HepG2 (cell line): ENCODE measurements around the gene ZNF23.

Experiments used
- CCDC6 ChIP-seq: sonication (generic); formaldehyde crosslinking; IDR thresholded peaks from 2 replicates; pipeline ENCODE4 v1.8.1; 2022; ENCODE audit warnings: mild to moderate bottlenecking, missing genetic modification reagents, moderate library complexity
- CREB3 ChIP-seq: sonication (generic); formaldehyde crosslinking; IDR thresholded peaks from 2 replicates; pipeline ENCODE4 v1.5.0; 2020; ENCODE audit warnings: missing genetic modification reagents
- CTCF ChIP-seq: sonication (generic); formaldehyde crosslinking; IDR thresholded peaks from 2 replicates; pipeline ENCODE4 v1.5.0; 2020; ENCODE audit warnings: mild to moderate bottlenecking, missing genetic modification reagents, moderate library complexity
- JUND ChIP-seq: sonication (generic); formaldehyde crosslinking; IDR thresholded peaks from 2 replicates; pipeline ENCODE4 v1.8.0; 2022; ENCODE audit warnings: mild to moderate bottlenecking, missing genetic modification reagents
- MAX ChIP-seq: IDR thresholded peaks from 2 replicates; pipeline ENCODE4 v1.6.1; 2012; ENCODE audit warnings: inconsistent platforms
- PITX1 ChIP-seq: sonication (generic); formaldehyde crosslinking; IDR thresholded peaks from 2 replicates; pipeline ENCODE4 v1.5.1; 2020; ENCODE audit warnings: mild to moderate bottlenecking, missing genetic modification reagents
- POLR2A ChIP-seq, 2 experiments: IDR thresholded peaks; 2 replicates each; pipeline ENCODE4 v1.6.1; 2011; ENCODE audit warnings: low read depth in 2 of 2, low read length in 2 of 2, mild to moderate bottlenecking in 1 of 2, moderate library complexity in 1 of 2; ENCODE audit not compliant: insufficient read depth in 1 of 2
- SNAPC4 ChIP-seq: sonication (generic); formaldehyde crosslinking; IDR thresholded peaks from 2 replicates; pipeline ENCODE4 v1.4.0; 2020; ENCODE audit warnings: mild to moderate bottlenecking, missing genetic modification reagents
- ZNF639 ChIP-seq: conservative IDR thresholded peaks from 2 replicates; pipeline ENCODE4 v1.6.1; 2018; ENCODE audit warnings: missing genetic modification reagents
- ZZZ3 ChIP-seq: sonication (generic); formaldehyde crosslinking; IDR thresholded peaks from 2 replicates; pipeline ENCODE4 v1.4.0; 2020; ENCODE audit warnings: missing genetic modification reagents, mild to moderate bottlenecking, borderline replicate concordance
- TF ChIP-seq, protein P1 (sequence below): sonication (generic); formaldehyde crosslinking; IDR thresholded peaks from 2 replicates; pipeline ENCODE4 v1.4.0; 2020; ENCODE audit warnings: missing genetic modification reagents, mild to moderate bottlenecking, borderline replicate concordance
- TF ChIP-seq, protein P2 (sequence below): sonication (generic); formaldehyde crosslinking; IDR thresholded peaks from 2 replicates; pipeline ENCODE4 v1.4.0; 2020; ENCODE audit warnings: missing genetic modification reagents
- TF ChIP-seq, protein P3 (sequence below), 2 experiments: sonication (generic) in 1 of 2; formaldehyde crosslinking in 1 of 2; IDR thresholded peaks; 2 replicates each; pipeline versions ENCODE4 v1.5.1 to v1.6.1; 2011 to 2020; ENCODE audit warnings: borderline replicate concordance in 1 of 2, low read depth in 1 of 2, low read length in 1 of 2, mild to moderate bottlenecking in 1 of 2, missing genetic modification reagents in 1 of 2, moderate library complexity in 1 of 2

- TF ChIP-seq CCDC6 (CRISPR knock-in tag) (no peak), POLR2A (IDR thresholded peaks at IDR 0.05; ENCODE audit: insufficient read depth in 1 of 2, low read depth in 2 of 2, low read length in 2 of 2) (no peak), CTCF (CRISPR knock-in tag) (no peak), JUND (no peak), CREB3 (no peak), MAX (no peak), ZZZ3 (CRISPR knock-in tag) (no peak), PITX1 (CRISPR knock-in tag) (no peak), ZNF639 (CRISPR knock-in tag) (no peak), SNAPC4 (CRISPR knock-in tag) (no peak)
- TF ChIP-seq, protein P1, sequence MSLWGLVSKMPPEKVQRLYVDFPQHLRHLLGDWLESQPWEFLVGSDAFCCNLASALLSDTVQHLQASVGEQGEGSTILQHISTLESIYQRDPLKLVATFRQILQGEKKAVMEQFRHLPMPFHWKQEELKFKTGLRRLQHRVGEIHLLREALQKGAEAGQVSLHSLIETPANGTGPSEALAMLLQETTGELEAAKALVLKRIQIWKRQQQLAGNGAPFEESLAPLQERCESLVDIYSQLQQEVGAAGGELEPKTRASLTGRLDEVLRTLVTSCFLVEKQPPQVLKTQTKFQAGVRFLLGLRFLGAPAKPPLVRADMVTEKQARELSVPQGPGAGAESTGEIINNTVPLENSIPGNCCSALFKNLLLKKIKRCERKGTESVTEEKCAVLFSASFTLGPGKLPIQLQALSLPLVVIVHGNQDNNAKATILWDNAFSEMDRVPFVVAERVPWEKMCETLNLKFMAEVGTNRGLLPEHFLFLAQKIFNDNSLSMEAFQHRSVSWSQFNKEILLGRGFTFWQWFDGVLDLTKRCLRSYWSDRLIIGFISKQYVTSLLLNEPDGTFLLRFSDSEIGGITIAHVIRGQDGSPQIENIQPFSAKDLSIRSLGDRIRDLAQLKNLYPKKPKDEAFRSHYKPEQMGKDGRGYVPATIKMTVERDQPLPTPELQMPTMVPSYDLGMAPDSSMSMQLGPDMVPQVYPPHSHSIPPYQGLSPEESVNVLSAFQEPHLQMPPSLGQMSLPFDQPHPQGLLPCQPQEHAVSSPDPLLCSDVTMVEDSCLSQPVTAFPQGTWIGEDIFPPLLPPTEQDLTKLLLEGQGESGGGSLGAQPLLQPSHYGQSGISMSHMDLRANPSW: no peak
- TF ChIP-seq, protein P2, sequence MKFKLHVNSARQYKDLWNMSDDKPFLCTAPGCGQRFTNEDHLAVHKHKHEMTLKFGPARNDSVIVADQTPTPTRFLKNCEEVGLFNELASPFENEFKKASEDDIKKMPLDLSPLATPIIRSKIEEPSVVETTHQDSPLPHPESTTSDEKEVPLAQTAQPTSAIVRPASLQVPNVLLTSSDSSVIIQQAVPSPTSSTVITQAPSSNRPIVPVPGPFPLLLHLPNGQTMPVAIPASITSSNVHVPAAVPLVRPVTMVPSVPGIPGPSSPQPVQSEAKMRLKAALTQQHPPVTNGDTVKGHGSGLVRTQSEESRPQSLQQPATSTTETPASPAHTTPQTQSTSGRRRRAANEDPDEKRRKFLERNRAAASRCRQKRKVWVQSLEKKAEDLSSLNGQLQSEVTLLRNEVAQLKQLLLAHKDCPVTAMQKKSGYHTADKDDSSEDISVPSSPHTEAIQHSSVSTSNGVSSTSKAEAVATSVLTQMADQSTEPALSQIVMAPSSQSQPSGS (CRISPR knock-in tag): no peak
- TF ChIP-seq, protein P3, sequence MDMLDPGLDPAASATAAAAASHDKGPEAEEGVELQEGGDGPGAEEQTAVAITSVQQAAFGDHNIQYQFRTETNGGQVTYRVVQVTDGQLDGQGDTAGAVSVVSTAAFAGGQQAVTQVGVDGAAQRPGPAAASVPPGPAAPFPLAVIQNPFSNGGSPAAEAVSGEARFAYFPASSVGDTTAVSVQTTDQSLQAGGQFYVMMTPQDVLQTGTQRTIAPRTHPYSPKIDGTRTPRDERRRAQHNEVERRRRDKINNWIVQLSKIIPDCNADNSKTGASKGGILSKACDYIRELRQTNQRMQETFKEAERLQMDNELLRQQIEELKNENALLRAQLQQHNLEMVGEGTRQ (IDR thresholded peaks at IDR 0.05; ENCODE audit: low read depth, low read length): no peak
- TF ChIP-seq, protein P3 (CRISPR knock-in tag; IDR thresholded peaks at IDR 0.05; ENCODE audit: borderline replicate concordance): no peak
Measured at GRCh38 chr16:71436473-71436872, 25.6 kb downstream of the ZNF23 start.
